ENCODE results near the gene BLACAT1.

Gene BLACAT1

GRCh38 chr1:205495237-205495823 is 39.5 kb upstream of the BLACAT1 start:
- H3K4me1 ChIP-seq (ENCODE audit: control insufficient read depth, insufficient read depth, low read length): peaks cover 16% of the 10 kb centered on the region
- H3K27ac ChIP-seq (ENCODE audit: low read length): no peak overlapping the region
- no peak overlapping the region for H3K9ac ChIP-seq (ENCODE audit: low read length in 2 of 2)
- peaks cover 3 to 14% of the 10 kb centered on the region in 2 donors for H3K27me3 ChIP-seq (ENCODE audit: control insufficient read depth in 1 of 2, insufficient read depth in 2 of 2, low read length in 2 of 2)
- H3K9me3 ChIP-seq (ENCODE audit: control insufficient read depth in 2 of 2, low read length in 2 of 2): no peaks in the 10 kb centered on the region
- H3K36me3 ChIP-seq (ENCODE audit: control insufficient read depth in 2 of 2, insufficient read depth in 2 of 2, low read length in 2 of 2): no peaks in the 10 kb centered on the region
- H3K4me3 ChIP-seq (ENCODE audit: low read length in 2 of 2): no peak overlapping the region

- Histone ChIP-seq H3K9me3 (ENCODE audit: control insufficient read depth in 2 of 2, low read length in 2 of 2) (no peaks in the 10 kb centered on the region), H3K4me1 (ENCODE audit: control insufficient read depth, insufficient read depth, low read length) (peaks cover 16% of the 10 kb centered on the region), H3K27me3 (ENCODE audit: control insufficient read depth in 1 of 2, insufficient read depth in 2 of 2, low read length in 2 of 2) (peaks cover 5 to 14% of the 10 kb centered on the region in 2 donors), H3K9ac (ENCODE audit: low read length in 2 of 2) (no peak overlapping the region), H3K36me3 (ENCODE audit: control insufficient read depth in 2 of 2, insufficient read depth in 2 of 2, low read length in 2 of 2) (no peaks in the 10 kb centered on the region), H3K4me3 (ENCODE audit: low read length in 2 of 2) (no peak overlapping the region), H3K27ac (ENCODE audit: low read length) (no peak overlapping the region)
These were observed 38.3 kb upstream of the BLACAT1 start for GRCh38 chr1:205494115-205494514.

GRCh38 chr1:205493241-205494085 is 37.6 kb upstream of the BLACAT1 start:
- Histone ChIP-seq H3K9ac (ENCODE audit: low read length in 2 of 2) (no peak overlapping the region), H3K4me3 (ENCODE audit: low read length in 2 of 2) (no peak overlapping the region), H3K4me1 (ENCODE audit: control insufficient read depth, insufficient read depth, low read length) (peaks cover 16% of the 10 kb centered on the region), H3K27me3 (ENCODE audit: control insufficient read depth in 1 of 2, insufficient read depth in 2 of 2, low read length in 2 of 2) (peaks cover 5 to 14% of the 10 kb centered on the region in 2 donors), H3K9me3 (ENCODE audit: control insufficient read depth in 2 of 2, low read length in 2 of 2) (no peaks in the 10 kb centered on the region), H3K36me3 (ENCODE audit: control insufficient read depth in 2 of 2, insufficient read depth in 2 of 2, low read length in 2 of 2) (no peaks in the 10 kb centered on the region), H3K27ac (ENCODE audit: low read length) (no peak overlapping the region)

GRCh38 chr1:205492774-205493173 is 36.9 kb upstream of the BLACAT1 start:
- Histone ChIP-seq H3K4me3 (ENCODE audit: low read length in 2 of 2) (no peak overlapping the region), H3K36me3 (ENCODE audit: control insufficient read depth in 2 of 2, insufficient read depth in 2 of 2, low read length in 2 of 2) (no peaks in the 10 kb centered on the region), H3K9ac (ENCODE audit: low read length in 2 of 2) (no peak overlapping the region), H3K4me1 (ENCODE audit: control insufficient read depth, insufficient read depth, low read length) (peaks cover 16% of the 10 kb centered on the region), H3K27me3 (ENCODE audit: control insufficient read depth in 1 of 2, insufficient read depth in 2 of 2, low read length in 2 of 2) (peaks cover 5 to 14% of the 10 kb centered on the region in 2 donors), H3K9me3 (ENCODE audit: control insufficient read depth in 2 of 2, low read length in 2 of 2) (no peaks in the 10 kb centered on the region), H3K27ac (ENCODE audit: low read length) (no peak overlapping the region)

- Histone ChIP-seq H3K4me3 (ENCODE audit: low read length in 2 of 2) (no peak overlapping the region), H3K27me3 (ENCODE audit: control insufficient read depth in 1 of 2, insufficient read depth in 2 of 2, low read length in 2 of 2) (peaks cover 5 to 14% of the 10 kb centered on the region in 2 donors), H3K36me3 (ENCODE audit: control insufficient read depth in 2 of 2, insufficient read depth in 2 of 2, low read length in 2 of 2) (no peaks in the 10 kb centered on the region), H3K9me3 (ENCODE audit: control insufficient read depth in 2 of 2, low read length in 2 of 2) (no peaks in the 10 kb centered on the region), H3K4me1 (ENCODE audit: control insufficient read depth, insufficient read depth, low read length) (peaks cover 16% of the 10 kb centered on the region), H3K9ac (ENCODE audit: low read length in 2 of 2) (no peak overlapping the region), H3K27ac (ENCODE audit: low read length) (no peak overlapping the region)
These were observed 36.4 kb upstream of the BLACAT1 start for GRCh38 chr1:205492201-205492667.

GRCh38 chr1:205491794-205492193 is 35.9 kb upstream of the BLACAT1 start:
- Histone ChIP-seq H3K36me3 (ENCODE audit: control insufficient read depth in 2 of 2, insufficient read depth in 2 of 2, low read length in 2 of 2) (no peaks in the 10 kb centered on the region), H3K4me3 (ENCODE audit: low read length in 2 of 2) (no peak overlapping the region), H3K9me3 (ENCODE audit: control insufficient read depth in 2 of 2, low read length in 2 of 2) (no peaks in the 10 kb centered on the region), H3K4me1 (ENCODE audit: control insufficient read depth, insufficient read depth, low read length) (peaks cover 16% of the 10 kb centered on the region), H3K27ac (ENCODE audit: low read length) (no peak overlapping the region), H3K27me3 (ENCODE audit: control insufficient read depth in 1 of 2, insufficient read depth in 2 of 2, low read length in 2 of 2) (peaks cover 5 to 14% of the 10 kb centered on the region in 2 donors), H3K9ac (ENCODE audit: low read length in 2 of 2) (no peak overlapping the region)

GRCh38 chr1:205488074-205488723 is 32.4 kb upstream of the BLACAT1 start:
- Histone ChIP-seq H3K27ac (ENCODE audit: low read length) (no peak overlapping the region), H3K27me3 (ENCODE audit: control insufficient read depth in 1 of 2, insufficient read depth in 2 of 2, low read length in 2 of 2) (peaks cover 14 to 20% of the 10 kb centered on the region in 2 donors), H3K9ac (ENCODE audit: low read length in 2 of 2) (no peak overlapping the region), H3K36me3 (ENCODE audit: control insufficient read depth in 2 of 2, insufficient read depth in 2 of 2, low read length in 2 of 2) (no peaks in the 10 kb centered on the region), H3K4me1 (ENCODE audit: control insufficient read depth, insufficient read depth, low read length) (peaks cover 11% of the 10 kb centered on the region), H3K9me3 (ENCODE audit: control insufficient read depth in 2 of 2, low read length in 2 of 2) (no peaks in the 10 kb centered on the region), H3K4me3 (ENCODE audit: low read length in 2 of 2) (no peak overlapping the region)

GRCh38 chr1:205486258-205486657 is 30.4 kb upstream of the BLACAT1 start:
- no peak overlapping the region for H3K4me3 ChIP-seq (ENCODE audit: low read length in 2 of 2)
- H3K9ac ChIP-seq (ENCODE audit: low read length in 2 of 2): no peak overlapping the region
- no peaks in the 10 kb centered on the region for H3K4me1 ChIP-seq (ENCODE audit: control insufficient read depth, insufficient read depth, low read length)
- H3K27ac ChIP-seq (ENCODE audit: low read length): no peak overlapping the region
- peaks cover 22 to 27% of the 10 kb centered on the region in 2 donors for H3K27me3 ChIP-seq (ENCODE audit: control insufficient read depth in 1 of 2, insufficient read depth in 2 of 2, low read length in 2 of 2)
- no peaks in the 10 kb centered on the region for H3K36me3 ChIP-seq (ENCODE audit: control insufficient read depth in 2 of 2, insufficient read depth in 2 of 2, low read length in 2 of 2)
- H3K9me3 ChIP-seq (ENCODE audit: control insufficient read depth in 2 of 2, low read length in 2 of 2): no peaks in the 10 kb centered on the region

- H3K9ac ChIP-seq (ENCODE audit: low read length in 2 of 2): no peak overlapping the region
These were observed 29.4 kb upstream of the BLACAT1 start for GRCh38 chr1:205484985-205485967.

GRCh38 chr1:205483372-205483771 is 27.5 kb upstream of the BLACAT1 start:
- H3K27me3 ChIP-seq (ENCODE audit: control insufficient read depth in 1 of 2, insufficient read depth in 2 of 2, low read length in 2 of 2): peaks cover 19 to 30% of the 10 kb centered on the region in 2 donors
- H3K4me1 ChIP-seq (ENCODE audit: control insufficient read depth, insufficient read depth, low read length): no peaks in the 10 kb centered on the region
- no peaks in the 10 kb centered on the region for H3K36me3 ChIP-seq (ENCODE audit: control insufficient read depth in 2 of 2, insufficient read depth in 2 of 2, low read length in 2 of 2)
- no peak overlapping the region for H3K27ac ChIP-seq (ENCODE audit: low read length)
- H3K9ac ChIP-seq (ENCODE audit: low read length in 2 of 2): no peak overlapping the region
- no peak overlapping the region for H3K4me3 ChIP-seq (ENCODE audit: low read length in 2 of 2)
- no peaks in the 10 kb centered on the region for H3K9me3 ChIP-seq (ENCODE audit: control insufficient read depth in 2 of 2, low read length in 2 of 2)

More at GRCh38 chr1:205484985-205485967, 29.4 kb upstream of the BLACAT1 start:
- Histone ChIP-seq H3K27me3 (ENCODE audit: control insufficient read depth in 1 of 2, insufficient read depth in 2 of 2, low read length in 2 of 2) (peaks cover 19 to 29% of the 10 kb centered on the region in 2 donors), H3K36me3 (ENCODE audit: control insufficient read depth in 2 of 2, insufficient read depth in 2 of 2, low read length in 2 of 2) (no peaks in the 10 kb centered on the region), H3K4me3 (ENCODE audit: low read length in 2 of 2) (no peak overlapping the region), H3K27ac (ENCODE audit: low read length) (no peak overlapping the region), H3K9me3 (ENCODE audit: control insufficient read depth in 2 of 2, low read length in 2 of 2) (no peaks in the 10 kb centered on the region), H3K4me1 (ENCODE audit: control insufficient read depth, insufficient read depth, low read length) (no peaks in the 10 kb centered on the region)

Measured in stomach smooth muscle (tissue), 2 donors.